PC-9 (cell line): ENCODE results near the gene MYRIP.

Experiments
- EZH2 ChIP-seq: fragments of 200-600 bp; sonication (generic); IDR thresholded peaks from 2 replicates; pipeline ENCODE4 v1.8.0; 2017; ENCODE audit warnings: antibody characterized with exemption, low read depth
- TF ChIP-seq, protein P1 (sequence below): fragments of 200-600 bp; sonication (generic); conservative IDR thresholded peaks from 2 replicates; pipeline ENCODE4 v1.6.1; 2017; ENCODE audit warnings: mixed run types, antibody characterized with exemption, mild to moderate bottlenecking, moderate library complexity

DNA sequence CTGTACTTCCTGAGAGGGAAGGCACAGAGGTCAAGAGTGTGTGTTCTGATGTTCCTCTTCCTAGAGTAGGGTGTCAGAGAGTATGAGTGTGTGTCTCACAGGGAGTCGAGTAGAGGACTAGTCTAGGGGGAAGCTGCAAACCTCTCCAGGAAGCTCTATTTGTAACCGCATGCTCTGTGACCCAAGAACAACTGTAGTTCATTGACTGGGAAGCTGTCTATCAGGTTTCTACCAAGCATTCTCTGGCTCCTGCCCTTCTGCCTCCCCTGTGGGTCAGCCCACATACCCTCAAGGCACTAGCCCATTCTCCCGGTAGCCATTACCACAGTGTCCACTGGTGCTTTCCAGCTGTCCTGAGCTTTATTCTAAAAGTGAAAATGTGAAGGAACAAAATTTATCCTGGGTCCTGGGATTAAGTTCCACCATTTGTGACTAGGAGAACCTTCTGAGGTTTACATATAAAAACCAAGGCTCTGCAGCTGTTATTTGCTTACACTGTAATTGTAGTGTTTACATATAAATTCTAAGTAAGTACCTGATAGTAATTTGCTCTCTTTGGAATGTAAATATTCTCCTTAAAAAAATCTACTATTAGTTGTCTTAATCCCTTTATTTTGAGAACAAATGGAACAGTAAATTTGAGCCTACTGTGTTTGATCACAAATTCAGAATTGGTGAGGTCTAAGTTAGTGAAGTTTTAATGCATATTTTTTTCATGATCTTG is 40.7 kb downstream of the MYRIP start:
- no peak for TF ChIP-seq EZH2
- TF ChIP-seq, protein P1, sequence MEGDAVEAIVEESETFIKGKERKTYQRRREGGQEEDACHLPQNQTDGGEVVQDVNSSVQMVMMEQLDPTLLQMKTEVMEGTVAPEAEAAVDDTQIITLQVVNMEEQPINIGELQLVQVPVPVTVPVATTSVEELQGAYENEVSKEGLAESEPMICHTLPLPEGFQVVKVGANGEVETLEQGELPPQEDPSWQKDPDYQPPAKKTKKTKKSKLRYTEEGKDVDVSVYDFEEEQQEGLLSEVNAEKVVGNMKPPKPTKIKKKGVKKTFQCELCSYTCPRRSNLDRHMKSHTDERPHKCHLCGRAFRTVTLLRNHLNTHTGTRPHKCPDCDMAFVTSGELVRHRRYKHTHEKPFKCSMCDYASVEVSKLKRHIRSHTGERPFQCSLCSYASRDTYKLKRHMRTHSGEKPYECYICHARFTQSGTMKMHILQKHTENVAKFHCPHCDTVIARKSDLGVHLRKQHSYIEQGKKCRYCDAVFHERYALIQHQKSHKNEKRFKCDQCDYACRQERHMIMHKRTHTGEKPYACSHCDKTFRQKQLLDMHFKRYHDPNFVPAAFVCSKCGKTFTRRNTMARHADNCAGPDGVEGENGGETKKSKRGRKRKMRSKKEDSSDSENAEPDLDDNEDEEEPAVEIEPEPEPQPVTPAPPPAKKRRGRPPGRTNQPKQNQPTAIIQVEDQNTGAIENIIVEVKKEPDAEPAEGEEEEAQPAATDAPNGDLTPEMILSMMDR: no peak
